Transverse colon (tissue), 4 donors: ENCODE measurements around the gene PXN. TPM values are rescaled to one million over a fixed set of nuclear protein-coding genes. Genes with fewer than 3 reads are reported as not detected.

Source experiments
- DNase-seq: peaks from one replicate; pipeline ENCODE4 v3.0.0-alpha.2; 2019
- H3K27ac ChIP-seq, 4 donors: fragments of 200-600 bp; sonication (generic); 2 replicates each; pipeline ENCODE4 v1.5.1; 2016 to 2018; ENCODE audit warnings: inconsistent platforms in 4 of 4
- H3K27me3 ChIP-seq: fragments of 200-600 bp; sonication (generic); 2 replicates; pipeline ENCODE4 v1.5.1; 2017; ENCODE audit warnings: inconsistent platforms
- H3K36me3 ChIP-seq, 4 donors: fragments of 200-600 bp; sonication (generic); 2 replicates each; pipeline ENCODE4 v1.5.1; 2017 to 2019; ENCODE audit warnings: inconsistent platforms in 4 of 4
- H3K4me1 ChIP-seq, 4 donors: fragments of 200-600 bp; sonication (generic); 2 replicates each; pipeline ENCODE4 v1.5.1; 2017 to 2020; ENCODE audit warnings: inconsistent platforms in 4 of 4
- H3K4me3 ChIP-seq, 4 donors: fragments of 200-600 bp; sonication (generic); 1 replicate in 1 of 4; 2 replicates in 3 of 4; pipeline versions ENCODE4 v1.5.1 to v1.6.1; 2017 to 2019; ENCODE audit warnings: inconsistent platforms in 4 of 4
- H3K9me3 ChIP-seq, 2 donors: fragments of 200-600 bp; sonication (generic); 2 replicates each; pipeline ENCODE4 v1.5.1; 2017 to 2019; ENCODE audit warnings: inconsistent platforms in 2 of 2
- CTCF ChIP-seq, 5 experiments: fragments of 200-600 bp in 3 of 5; fragments of 450-650 bp in 2 of 5; sonication (generic) in 3 of 5; IDR thresholded peaks; 1 replicate in 2 of 5; 2 replicates in 3 of 5; pipeline ENCODE4 v1.5.1; 2016 to 2017; ENCODE audit warnings: antibody characterized with exemption in 5 of 5, inconsistent platforms in 3 of 5, mild to moderate bottlenecking in 2 of 5, moderate library complexity in 1 of 5
- EP300 ChIP-seq: sonication (generic); formaldehyde crosslinking; IDR thresholded peaks from one replicate; pipeline ENCODE4 v1.6.1; 2017; ENCODE audit warnings: antibody characterized with exemption, low read depth
- POLR2A ChIP-seq: fragments of 450-650 bp; IDR thresholded peaks from one replicate; pipeline ENCODE4 v1.6.1; 2016; ENCODE audit warnings: antibody characterized with exemption, mild to moderate bottlenecking, moderate library complexity
- POLR2AphosphoS5 ChIP-seq, 3 donors: sonication (generic); formaldehyde crosslinking; IDR thresholded peaks; one replicate each; pipeline ENCODE4 v1.6.1; 2016; ENCODE audit warnings: antibody characterized with exemption in 3 of 3
- WGBS, 2 donors: methylation state at CpG; one replicate each; pipeline ENCODE4 v1.1.5; 2018; ENCODE audit warnings: low coverage in 1 of 2; 5-methylcytosine and 5-hydroxymethylcytosine counted together
- in situ Hi-C, 4 donors: fragments of 200-750 bp; cut with MboI; loops; one replicate each; pipeline versions ENCODE4 v1.15.0 to v1.15.1; 2017; ENCODE audit warnings: low sequenced_read_pairs in 3 of 4, low pct_ligation_motif_present in 1 of 4, low pct_unique_long_range_greater_than_20kb in 1 of 4
- intact Hi-C: fragments of 100-400 bp; cut with DNase I; formaldehyde crosslinking; loops from one replicate; pipeline ENCODE4 v1.15.1; 2023; ENCODE audit warnings: low total_unique reads
- total RNA-seq, 4 donors: library from RNA; depleted of rRNA; stranded (reverse); fragments of >200 nt; gene quantifications; one replicate each; pipeline ENCODE4 v1.1.0, GENCODE V29; 2016

The PXN gene
- total RNA-seq, 4 donors from 2014 or later, result 101 to 328 (median 198) TPM

GRCh38 chr12:120223458-120224303, 41.8 kb downstream of the PXN start:
- Histone ChIP-seq H3K27ac (peak overlapping the region; percentile 88 to 92 (median 90)), H3K4me3 (peak overlapping the region in 3 of 4 donors; percentile 30 to 53 (median 36)), H3K36me3 (peaks cover 0 to 36% (median 20%) of the 10 kb centered on the region in 4 donors), H3K9me3 (no peaks in the 10 kb centered on the region), H3K27me3 (no peaks in the 10 kb centered on the region), H3K4me1 (peaks cover 24 to 51% (median 46%) of the 10 kb centered on the region in 4 donors)
- TF ChIP-seq CTCF (IDR thresholded peaks at IDR 0.05) (no peak), POLR2AphosphoS5 (IDR thresholded peaks at IDR 0.05) (no peak), EP300 (no peak), POLR2A (no peak)
- in situ Hi-C loops (no loop called here), intact Hi-C loops (no loop called here)
- 40 to 80% methylated on average over 1 to 19 of the region's 19 CpGs for WGBS, 2 donors
- DNase-seq, result no peak

GRCh38 chr12:120222288-120222832, 43.2 kb downstream of the PXN start:
- TF ChIP-seq POLR2AphosphoS5 (IDR thresholded peaks at IDR 0.05) (no peak), POLR2A (no peak), CTCF (IDR thresholded peaks at IDR 0.05) (no peak), EP300 (no peak)
- intact Hi-C loops, result no loop called here
- WGBS, 2 donors, result 85% methylated on average over 12 of the region's 12 CpGs; no CpG with 5 or more reads in 1 of the 2 donors

GRCh38 chr12:120221576-120221900, 44.0 kb downstream of the PXN start:
- H3K4me1 ChIP-seq, result peaks cover 10 to 31% (median 27%) of the 10 kb centered on the region in 4 donors
- H3K36me3 ChIP-seq, result peaks cover 0 to 43% (median 23%) of the 10 kb centered on the region in 4 donors
- 92% methylated on average over 13 of the region's 13 CpGs; no CpG with 5 or more reads in 1 of the 2 donors for WGBS, 2 donors
- DNase-seq, result no peak
- TF ChIP-seq POLR2AphosphoS5 (IDR thresholded peaks at IDR 0.05) (no peak), EP300 (no peak), POLR2A (no peak), CTCF (IDR thresholded peaks at IDR 0.05) (no peak)
- intact Hi-C loops, result no loop called here
- no peak overlapping the region for H3K4me3 ChIP-seq
- in situ Hi-C loops, result no loop called here
- H3K9me3 ChIP-seq, result no peaks in the 10 kb centered on the region
- no peaks in the 10 kb centered on the region for H3K27me3 ChIP-seq
- H3K27ac ChIP-seq, result no peak overlapping the region

More at GRCh38 chr12:120222288-120222832, 43.2 kb downstream of the PXN start:
- Histone ChIP-seq H3K27me3 (no peaks in the 10 kb centered on the region), H3K4me1 (peaks cover 12 to 38% (median 33%) of the 10 kb centered on the region in 4 donors), H3K4me3 (no peak overlapping the region), H3K9me3 (no peaks in the 10 kb centered on the region), H3K36me3 (peaks cover 0 to 43% (median 23%) of the 10 kb centered on the region in 4 donors), H3K27ac (no peak overlapping the region)
- in situ Hi-C loops, result no loop called here
- no peak for DNase-seq

- Histone ChIP-seq H3K27ac (no peak overlapping the region), H3K4me1 (peaks cover 6 to 26% (median 22%) of the 10 kb centered on the region in 4 donors), H3K36me3 (peaks cover 0 to 43% (median 23%) of the 10 kb centered on the region in 4 donors), H3K27me3 (no peaks in the 10 kb centered on the region), H3K9me3 (no peaks in the 10 kb centered on the region), H3K4me3 (no peak overlapping the region)
- DNase-seq, result no peak
- intact Hi-C loops, result no loop called here
- 60 to 78% methylated on average over 3 to 9 of the region's 10 CpGs for WGBS, 2 donors
- no peak for TF ChIP-seq CTCF (IDR thresholded peaks at IDR 0.05)
- TF ChIP-seq POLR2A, result no peak
- TF ChIP-seq EP300, result no peak
- TF ChIP-seq POLR2AphosphoS5 (IDR thresholded peaks at IDR 0.05), result no peak
- in situ Hi-C loops, result no loop called here
These were observed 44.5 kb downstream of the PXN start for GRCh38 chr12:120220838-120221575.
